ENCODE measurements around the gene OR2T10.
"Not testable (repeated sequence)": the region's sequence is repeated elsewhere in the genome, so short reads cannot be mapped to it uniquely, and the experiment has no call there.

OR2T10 gene

DNA sequence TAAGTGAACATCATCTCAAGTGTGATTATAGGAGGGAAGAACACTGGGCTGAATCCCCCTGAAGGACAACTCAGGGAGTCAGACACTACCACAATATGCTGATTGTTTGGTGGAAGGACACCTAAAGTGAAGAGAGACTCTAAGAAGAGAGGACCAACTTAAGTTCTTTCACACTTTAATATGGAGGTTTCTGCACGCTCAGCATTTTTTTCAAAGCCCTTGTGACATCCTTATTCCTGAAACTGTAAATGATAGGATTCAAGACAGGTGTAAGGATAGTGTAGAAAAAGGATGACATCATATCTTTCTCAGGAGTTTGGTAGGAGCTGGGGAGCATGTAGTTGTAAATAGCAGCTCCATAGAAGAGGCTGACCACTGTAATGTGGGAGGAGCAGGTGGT lies 4.8 kb downstream of the OR2T10 start:
- DNase-seq, result no peak

- DNase-seq, result no peak
These were observed 7.4 kb downstream of the OR2T10 start for GRCh38 chr1:248590055-248590454.

GRCh38 chr1:248589334-248589733 lies 8.2 kb downstream of the OR2T10 start:
- no peak for DNase-seq

DNA sequence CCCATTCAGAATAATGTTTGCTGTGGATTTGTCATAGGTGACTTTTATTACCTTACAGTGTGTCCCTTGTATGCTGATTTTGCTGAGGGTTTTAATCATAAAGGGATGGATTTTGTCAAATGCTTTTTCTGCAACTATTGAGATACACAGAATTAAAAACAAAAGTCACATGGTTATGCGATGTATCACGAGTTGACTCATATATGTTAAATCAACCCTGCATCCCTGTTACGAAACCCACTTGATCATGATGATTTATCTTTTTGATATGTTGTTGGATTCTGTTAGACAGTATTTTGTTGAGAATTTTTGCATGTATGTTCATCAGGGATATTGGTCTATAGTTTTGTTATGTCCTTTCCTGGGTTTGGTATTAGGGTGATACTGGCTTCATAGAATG lies 12.2 kb downstream of the OR2T10 start:
- DNase-seq, result no peak

GRCh38 chr1:248576260-248576980 lies 21.1 kb downstream of the OR2T10 start:
- no peak for DNase-seq

- DNase-seq, result not testable (repeated sequence)
These were observed 22.8 kb downstream of the OR2T10 start, which contains the start of gene OR2T34 for GRCh38 chr1:248574657-248575056. TSS of gene OR2T34 (minus strand) at chr1:248574757. CDS start at chr1:248574757, 0 bp downstream.

GRCh38 chr1:248573856-248574255 lies 23.6 kb downstream of the OR2T10 start:
- not testable (repeated sequence) for DNase-seq

DNA sequence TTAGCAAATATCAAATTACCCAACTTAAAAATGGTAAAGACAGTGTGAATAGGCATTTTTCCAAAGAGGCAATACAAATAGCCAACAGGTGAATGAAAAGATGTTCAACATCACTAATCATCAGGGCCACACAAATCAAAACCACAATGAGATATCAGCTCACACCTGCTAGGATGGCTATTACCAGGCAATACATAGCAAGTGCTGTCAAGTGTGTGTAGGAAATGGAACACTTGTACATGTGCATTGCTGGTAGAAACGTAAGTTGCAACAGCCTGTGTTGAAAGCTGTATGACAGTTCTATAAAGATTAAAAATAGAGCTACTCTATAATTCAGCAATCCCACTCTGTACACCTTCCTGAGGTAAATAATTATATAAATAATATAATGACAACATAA lies 25.5 kb downstream of the OR2T10 start:
- DNase-seq, result not testable (repeated sequence)

DNA sequence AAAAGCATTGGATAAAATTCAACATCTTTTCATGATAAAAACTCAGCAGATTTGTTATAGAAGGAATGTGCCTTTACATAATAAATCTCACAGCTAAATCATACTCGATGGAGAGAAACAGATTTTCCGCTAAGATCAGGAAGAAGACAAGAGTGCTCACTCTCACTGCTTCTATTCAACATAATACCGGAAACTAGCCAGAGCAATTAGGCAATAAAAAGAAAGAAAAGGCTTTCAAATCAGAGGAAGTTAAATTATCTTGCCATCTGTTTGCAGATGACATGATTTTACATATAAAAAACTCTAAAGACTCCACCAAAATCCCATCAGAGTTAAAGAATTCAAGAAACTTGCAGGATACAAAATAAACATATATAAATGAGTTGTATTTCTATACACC lies 26.7 kb downstream of the OR2T10 start:
- not testable (repeated sequence) for DNase-seq

GRCh38 chr1:248569049-248569448 lies 28.5 kb downstream of the OR2T10 start:
- DNase-seq, result not testable (repeated sequence)

DNA sequence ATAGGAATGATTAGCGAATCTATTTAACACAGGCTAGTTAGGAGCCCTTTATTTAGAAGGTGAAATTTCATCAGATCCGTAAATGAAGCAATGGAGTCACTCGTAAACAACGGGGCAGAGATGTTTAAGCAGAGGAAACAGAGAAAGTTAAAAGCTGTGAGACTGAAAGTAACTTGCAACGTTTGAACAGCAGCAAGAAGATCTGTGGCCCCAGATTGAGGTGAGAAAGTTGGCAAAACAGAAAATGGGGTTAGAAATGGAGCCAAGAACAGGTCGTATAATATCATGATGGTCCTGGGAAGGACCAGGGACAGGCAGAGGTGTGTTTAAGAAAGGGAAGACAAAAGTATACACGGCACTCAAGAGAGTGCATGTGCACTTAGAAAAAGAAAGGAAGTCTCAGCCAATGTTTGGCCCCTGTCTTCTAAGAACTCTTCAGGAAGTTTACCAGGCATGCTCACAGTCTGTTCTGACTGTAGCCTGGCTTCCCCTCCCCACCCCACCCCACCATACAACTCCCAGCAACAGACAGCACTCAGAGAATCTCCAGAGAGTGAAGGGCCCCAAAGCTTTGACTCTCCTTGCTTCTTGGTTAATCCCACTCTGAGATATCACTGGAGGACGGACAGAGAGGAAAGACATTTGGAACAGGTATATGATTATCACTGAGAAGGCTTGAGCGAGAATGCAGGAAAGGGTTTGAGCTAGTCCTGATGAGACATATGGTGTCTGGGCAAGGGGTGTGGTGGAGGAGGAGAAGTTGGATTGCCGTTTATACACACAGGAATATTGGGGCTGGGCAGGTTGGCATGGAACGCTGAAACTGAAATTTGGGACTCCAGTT lies 31.7 kb downstream of the OR2T10 start:
- DNase-seq, result not testable (repeated sequence)

DNA sequence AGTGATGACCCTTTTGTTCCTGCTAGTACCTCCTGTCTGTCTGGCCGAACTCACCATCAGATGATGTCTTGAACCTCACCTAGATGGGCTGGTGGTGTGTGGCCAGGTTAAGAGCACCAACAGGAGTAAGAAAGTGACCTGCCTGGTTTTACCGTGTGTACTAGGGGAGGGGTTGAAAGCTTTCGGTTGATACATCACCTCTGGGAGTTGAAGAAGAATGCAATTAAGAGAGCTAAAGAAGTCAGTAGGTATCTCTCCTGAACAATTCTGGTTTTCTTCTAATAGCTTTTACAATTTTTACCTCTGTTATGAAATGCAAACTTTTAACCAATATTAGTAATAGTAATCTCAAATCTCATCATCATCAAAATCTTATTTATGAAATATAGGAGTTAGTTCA lies 34.8 kb downstream of the OR2T10 start, which contains the start of gene OR2T29:
OR2T29 (minus strand) TSS at position 101 of the 400 bp plus-strand sequence. CDS start 3,281 bp downstream, outside the sequence.
- not testable (repeated sequence) for DNase-seq

- DNase-seq, result not testable (repeated sequence)
These were observed 46.5 kb downstream of the OR2T10 start for GRCh38 chr1:248551027-248551426.

- DNase-seq, result not testable (repeated sequence)
These were observed 50.1 kb downstream of the OR2T10 start for GRCh38 chr1:248547383-248547782.

Measured in NCI-H526 treated with DMSO at 0.1 percent for 48 hours (cell line).